HG02763 (cell line): ENCODE measurements around the gene CYP4F3.
"Not testable (repeated sequence)": the region's sequence is repeated elsewhere in the genome, so short reads cannot be mapped to it uniquely, and the experiment has no call there.

Experiments
- ATAC-seq: cut with Tn5 transposase; IDR thresholded peaks from one replicate; pipeline ENCODE4 v1.9.1; 2021; ENCODE audit warnings: mild to moderate bottlenecking, moderate library complexity; ENCODE audit not compliant: unreplicated experiment

The CYP4F3 gene

GRCh38 chr19:15666186-15666585 lies 25.5 kb downstream of the CYP4F3 start:
- no peak for ATAC-seq

- no peak for ATAC-seq
Observed at GRCh38 chr19:15666883-15667282, 26.2 kb downstream of the CYP4F3 start.

- ATAC-seq, result no peak
Observed at GRCh38 chr19:15669440-15669839, 28.7 kb downstream of the CYP4F3 start.

GRCh38 chr19:15669891-15670290 lies 29.2 kb downstream of the CYP4F3 start:
- ATAC-seq, result no peak

GRCh38 chr19:15671237-15671821 lies 30.6 kb downstream of the CYP4F3 start:
- no peak for ATAC-seq

- no peak for ATAC-seq
Observed at GRCh38 chr19:15671891-15672579, 31.3 kb downstream of the CYP4F3 start.

- no peak for ATAC-seq
Observed at GRCh38 chr19:15672580-15673175, 32.0 kb downstream of the CYP4F3 start, which contains the start of gene CYP4F12. TSS of gene CYP4F12 (plus strand) at chr19:15673087. CDS start at chr19:15673530, 443 bp downstream.

GRCh38 chr19:15673176-15673654 lies 32.5 kb downstream of the CYP4F3 start:
- ATAC-seq, result no peak

GRCh38 chr19:15675560-15675959 lies 34.9 kb downstream of the CYP4F3 start:
- ATAC-seq, result no peak

GRCh38 chr19:15679089-15679488 lies 38.4 kb downstream of the CYP4F3 start:
- ATAC-seq, result no peak

- ATAC-seq, result not testable (repeated sequence)
Observed at GRCh38 chr19:15679865-15680264, 39.2 kb downstream of the CYP4F3 start.

- no peak for ATAC-seq
Observed at GRCh38 chr19:15680478-15681322, 40.0 kb downstream of the CYP4F3 start.

- no peak for ATAC-seq
Observed at GRCh38 chr19:15683411-15683810, 42.7 kb downstream of the CYP4F3 start.

- ATAC-seq, result no peak
Observed at GRCh38 chr19:15684828-15685227, 44.1 kb downstream of the CYP4F3 start.

- no peak for ATAC-seq
Observed at GRCh38 chr19:15696654-15697194, 56.0 kb downstream of the CYP4F3 start.

GRCh38 chr19:15701757-15702533 lies 61.2 kb downstream of the CYP4F3 start:
- no peak for ATAC-seq

- no peak for ATAC-seq
Observed at GRCh38 chr19:15702534-15702930, 61.8 kb downstream of the CYP4F3 start.
